Panc1 (cell line): ENCODE results near the gene SH3BP5L. TPM values are rescaled to one million over a fixed set of nuclear protein-coding genes. Genes with fewer than 3 reads are reported as not detected.

Experiments used
- ATAC-seq: fragments of 200-7000 bp; cut with Tn5 transposase; 2 replicates; pipeline ENCODE4 v1.9.1; 2020; ENCODE audit warnings: mild to moderate bottlenecking, moderate library complexity
- BruUV-seq: library from RNA; stranded (reverse); fragments of 400-500 nt; replicated peaks from 2 replicates; lab custom pipeline; 2021; lab: Mats Ljungman, UMichigan
- CTCF ChIA-PET: fragments of 300-600 bp; sonication (Branson Sonifier 250); formaldehyde crosslinking; loops from one replicate; lab custom pipeline; 2022; ENCODE audit warnings: antibody characterized with exemption; lab: Charles Lee
- POLR2A ChIA-PET: fragments of 300-600 bp; sonication (Branson Sonifier 250); formaldehyde crosslinking; loops from one replicate; lab custom pipeline; 2022; ENCODE audit warnings: antibody characterized with exemption; lab: Charles Lee
- DNase-seq: peaks from one replicate; pipeline ENCODE4 v3.0.0-alpha.2; 2010; ENCODE audit warnings: low read depth, low spot score
- H3K27ac ChIP-seq: 2 replicates; pipeline ENCODE4 v1.5.1; 2011; ENCODE audit warnings: mild to moderate bottlenecking, low read length, inconsistent platforms
- H3K27me3 ChIP-seq: fragments of 200-500 bp; sonication (Bioruptor generic); 2 replicates; pipeline ENCODE4 v1.6.0; 2014; ENCODE audit warnings: low read length, inconsistent platforms; ENCODE audit not compliant: control insufficient read depth, insufficient read depth
- H3K36me3 ChIP-seq: fragments of 200-500 bp; sonication (Bioruptor generic); 2 replicates; pipeline ENCODE4 v1.5.1; 2014; ENCODE audit warnings: inconsistent platforms, mild to moderate bottlenecking, low read length, moderate library complexity; ENCODE audit not compliant: control insufficient read depth, insufficient read depth
- H3K4me1 ChIP-seq: 2 replicates; pipeline ENCODE4 v1.5.1; 2011; ENCODE audit warnings: inconsistent platforms, mild to moderate bottlenecking, low read length, moderate library complexity; ENCODE audit not compliant: control insufficient read depth, insufficient read depth
- H3K4me3 ChIP-seq, 2 experiments: 2 replicates each; pipeline ENCODE4 v1.5.1; 2011 to 2012; ENCODE audit warnings: low read depth in 2 of 2, low read length in 2 of 2, mild to moderate bottlenecking in 2 of 2, inconsistent platforms in 1 of 2, moderate library complexity in 1 of 2
- H3K9me3 ChIP-seq: fragments of 200-500 bp; sonication (Bioruptor generic); 2 replicates; pipeline ENCODE4 v1.5.1; 2014; ENCODE audit warnings: low read depth, mild to moderate bottlenecking, inconsistent platforms, low read length, moderate library complexity; ENCODE audit not compliant: control insufficient read depth, insufficient read depth
- CTCF ChIP-seq: fragments of 450-650 bp; IDR thresholded peaks from 2 replicates; pipeline ENCODE4 v1.5.1; 2017; ENCODE audit warnings: mild to moderate bottlenecking
- POLR2AphosphoS5 ChIP-seq: IDR thresholded peaks from 2 replicates; pipeline ENCODE4 v1.6.1; 2012; ENCODE audit warnings: mild to moderate bottlenecking, low read depth, low read length, moderate library complexity
- REST ChIP-seq, 2 experiments: IDR thresholded peaks; 2 replicates each; pipeline ENCODE4 v1.6.1; 2011 to 2012; ENCODE audit warnings: low read depth in 2 of 2, control low read depth in 1 of 2, low read length in 1 of 2, mild to moderate bottlenecking in 1 of 2, moderate library complexity in 1 of 2; ENCODE audit not compliant: insufficient read depth in 1 of 2
- SIN3A ChIP-seq: IDR thresholded peaks from 2 replicates; pipeline ENCODE4 v1.6.1; 2012; ENCODE audit warnings: low read depth, mild to moderate bottlenecking, low read length, moderate library complexity, borderline replicate concordance; ENCODE audit not compliant: insufficient read depth
- TCF7L2 ChIP-seq: IDR thresholded peaks from 2 replicates; pipeline ENCODE4 v1.6.1; 2011; ENCODE audit warnings: mild to moderate bottlenecking, low read depth, low read length, inconsistent platforms
- in situ Hi-C: cut with HindIII; loops from 2 replicates; pipeline ENCODE4 v1.10.0; 2016; ENCODE audit warnings: low sequenced_read_pairs, low pct_unique_long_range_greater_than_20kb
- intact Hi-C: fragments of 100-400 bp; cut with micrococcal nuclease; formaldehyde crosslinking; loops from one replicate; pipeline ENCODE4 v1.10.0; 2022; ENCODE audit not compliant: unreplicated experiment
- total RNA-seq: library from RNA; stranded (reverse); gene quantifications from one replicate; pipeline ENCODE4 v1.2.1, GENCODE V29; 2021; ENCODE audit not compliant: unreplicated experiment

Gene SH3BP5L
- total RNA-seq, 1 experiment from 2014 or later: 23.9 TPM

GRCh38 chr1:248793592-248793991 lies 32.1 kb downstream of the SH3BP5L start:
- no peaks in the 10 kb centered on the region; the same call in 1 of the 2 replicates for H3K27me3 ChIP-seq
- in situ Hi-C loops (no loop called here), intact Hi-C loops (no loop called here)
- no peaks in the 10 kb centered on the region for H3K9me3 ChIP-seq
- H3K27ac ChIP-seq: no peak overlapping the region
- H3K4me1 ChIP-seq: no peaks in the 10 kb centered on the region
- ChIA-PET POLR2A (no interaction called here), CTCF (no interaction called here)
- no peaks in the 10 kb centered on the region for H3K36me3 ChIP-seq
- ATAC-seq (no peak), DNase-seq (no peak)
- no peak overlapping the region for H3K4me3 ChIP-seq
- no peak for TF ChIP-seq TCF7L2
- TF ChIP-seq POLR2AphosphoS5: no peak
- no peak for TF ChIP-seq SIN3A
- TF ChIP-seq CTCF: no peak
- TF ChIP-seq REST (IDR thresholded peaks at IDR 0.05; ENCODE audit: insufficient read depth in 1 of 2, low read depth in 2 of 2, low read length in 1 of 2): no peak
- BruUV-seq: no TSS peak

DNA sequence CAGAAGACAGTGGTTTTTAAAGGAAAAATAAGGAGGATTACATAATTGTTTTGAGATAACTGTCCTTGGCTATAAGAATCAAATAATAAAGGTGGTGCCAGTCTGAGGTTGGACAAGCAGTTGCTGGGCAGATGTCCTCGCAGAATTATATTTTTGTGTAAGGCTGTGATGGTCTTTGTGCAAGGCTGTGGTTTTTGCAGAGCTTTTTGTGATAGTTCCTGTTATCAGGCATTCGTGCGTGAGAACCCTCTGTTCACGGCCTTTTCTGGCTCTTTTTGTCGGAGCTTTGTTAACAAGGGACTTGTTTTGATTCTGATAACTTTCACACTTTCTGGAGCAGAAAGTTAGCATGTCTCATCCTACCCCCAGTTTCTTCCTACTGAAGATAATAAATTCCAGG lies 33.4 kb downstream of the SH3BP5L start:
- Histone ChIP-seq H3K9me3 (no peaks in the 10 kb centered on the region), H3K4me1 (no peaks in the 10 kb centered on the region), H3K27ac (no peak overlapping the region), H3K4me3 (no peak overlapping the region), H3K27me3 (no peaks in the 10 kb centered on the region), H3K36me3 (no peaks in the 10 kb centered on the region)
- intact Hi-C loops (no loop called here), in situ Hi-C loops (no loop called here)
- ChIA-PET CTCF (no interaction called here), POLR2A (no interaction called here)
- DNase-seq: no peak
- TF ChIP-seq POLR2AphosphoS5: no peak
- TF ChIP-seq TCF7L2: no peak
- no peak for TF ChIP-seq SIN3A
- TF ChIP-seq REST (IDR thresholded peaks at IDR 0.05; ENCODE audit: insufficient read depth in 1 of 2, low read depth in 2 of 2, low read length in 1 of 2): no peak
- no peak for TF ChIP-seq CTCF
- no TSS peak for BruUV-seq
- ATAC-seq: no peak
